GM23338 (cell line): ENCODE results near the gene TEX26. TPM values are rescaled to one million over a fixed set of nuclear protein-coding genes. Genes with fewer than 3 reads are reported as not detected.

ENCODE experiments used
- ATAC-seq: fragments of 200-7000 bp; cut with Tn5 transposase; 3 replicates; pipeline ENCODE4 v1.9.1; 2020
- DNase-seq: peaks from one replicate; pipeline ENCODE4 v3.0.0-alpha.2; 2015; ENCODE audit warnings: low spot score
- H2AFZ ChIP-seq: fragments of 200-600 bp; sonication (generic); 2 replicates; pipeline ENCODE4 v1.8.0; 2016; ENCODE audit warnings: antibody characterized with exemption, mild to moderate bottlenecking, moderate library complexity
- H3F3A ChIP-seq: fragments of 200-600 bp; sonication (generic); replicated peaks from 2 replicates; pipeline ENCODE4 v1.8.0; 2017; ENCODE audit warnings: antibody characterized with exemption, mixed run types, low read depth
- H3K27ac ChIP-seq: fragments of 200-600 bp; sonication (generic); 2 replicates; pipeline ENCODE4 v1.6.1; 2016; ENCODE audit warnings: low read depth
- H3K27me3 ChIP-seq: fragments of 200-600 bp; sonication (generic); 2 replicates; pipeline ENCODE4 v1.8.0; 2016; ENCODE audit warnings: mild to moderate bottlenecking, mixed run types, moderate library complexity; ENCODE audit not compliant: insufficient read depth
- H3K36me3 ChIP-seq: fragments of 200-600 bp; sonication (generic); 2 replicates; pipeline ENCODE4 v1.8.0; 2016; ENCODE audit warnings: mild to moderate bottlenecking; ENCODE audit not compliant: insufficient read depth
- H3K4me1 ChIP-seq: fragments of 200-600 bp; sonication (generic); 2 replicates; pipeline ENCODE4 v1.8.0; 2016; ENCODE audit warnings: mild to moderate bottlenecking, moderate library complexity; ENCODE audit not compliant: insufficient read depth
- H3K4me2 ChIP-seq: fragments of 200-600 bp; sonication (generic); 2 replicates; pipeline ENCODE4 v1.7.1; 2017; ENCODE audit warnings: mixed run types
- H3K4me3 ChIP-seq: fragments of 200-600 bp; sonication (generic); 2 replicates; pipeline ENCODE4 v1.6.1; 2016; ENCODE audit warnings: mixed run types
- H3K79me2 ChIP-seq: fragments of 200-600 bp; sonication (generic); replicated peaks from 2 replicates; pipeline ENCODE4 v1.8.0; 2017; ENCODE audit warnings: mild to moderate bottlenecking; ENCODE audit not compliant: insufficient read depth
- H3K9me2 ChIP-seq: fragments of 200-600 bp; sonication (generic); 2 replicates; pipeline ENCODE4 v1.8.0; 2017; ENCODE audit not compliant: insufficient read depth
- H4K20me1 ChIP-seq: fragments of 200-600 bp; sonication (generic); replicated peaks from 2 replicates; pipeline ENCODE4 v1.8.0; 2017; ENCODE audit warnings: mild to moderate bottlenecking; ENCODE audit not compliant: insufficient read depth
- H3K27ac Mint-ChIP-seq: 2 replicates; pipeline ENCODE4 v1.8.0; 2020; ENCODE audit warnings: inconsistent platforms, mild to moderate bottlenecking, moderate library complexity, mixed read lengths
- H3K27me3 Mint-ChIP-seq: 3 replicates; pipeline ENCODE4 v1.8.0; 2022; ENCODE audit warnings: low read depth, mild to moderate bottlenecking, moderate library complexity, mixed read lengths, inconsistent platforms; ENCODE audit not compliant: insufficient read depth, poor library complexity
- H3K36me3 Mint-ChIP-seq: 3 replicates; pipeline ENCODE4 v1.8.0; 2021; ENCODE audit warnings: low read depth, mild to moderate bottlenecking, inconsistent platforms, moderate library complexity, mixed read lengths
- H3K4me1 Mint-ChIP-seq: 3 replicates; pipeline ENCODE4 v1.8.0; 2020; ENCODE audit warnings: mild to moderate bottlenecking, inconsistent platforms, mixed read lengths
- H3K4me3 Mint-ChIP-seq: 3 replicates; pipeline ENCODE4 v1.8.0; 2021; ENCODE audit warnings: moderate library complexity, mild to moderate bottlenecking, inconsistent platforms, mixed read lengths
- H3K9me3 Mint-ChIP-seq: 3 replicates; pipeline ENCODE4 v1.8.0; 2020; ENCODE audit warnings: moderate library complexity, mild to moderate bottlenecking, inconsistent platforms, mixed read lengths
- CREB1 ChIP-seq: fragments of 250-450 bp; sonication (Bioruptor Pico); IDR thresholded peaks from 2 replicates; pipeline ENCODE4 v1.5.0; 2020; ENCODE audit warnings: low read depth, mild to moderate bottlenecking, moderate library complexity
- JUNB ChIP-seq: IDR thresholded peaks from one replicate; pipeline ENCODE4 v1.6.1; 2016; ENCODE audit warnings: antibody characterized with exemption; ENCODE audit not compliant: unreplicated experiment
- NANOG ChIP-seq: IDR thresholded peaks from 2 replicates; pipeline ENCODE4 v1.6.1; 2016; ENCODE audit warnings: antibody characterized with exemption, borderline replicate concordance
- POLR2AphosphoS5 ChIP-seq: IDR thresholded peaks from 2 replicates; pipeline ENCODE4 v1.6.1; 2016; ENCODE audit warnings: antibody characterized with exemption, low read depth
- STAT1 ChIP-seq: IDR thresholded peaks from one replicate; pipeline ENCODE4 v1.6.1; 2016; ENCODE audit warnings: antibody characterized with exemption; ENCODE audit not compliant: unreplicated experiment
- ZNF114 ChIP-seq: fragments of 250-450 bp; sonication (Bioruptor Pico); IDR thresholded peaks from 2 replicates; pipeline ENCODE4 v1.5.0; 2020; ENCODE audit warnings: mild to moderate bottlenecking, moderate library complexity
- ZNF331 ChIP-seq: fragments of 250-450 bp; sonication (Bioruptor Pico); IDR thresholded peaks from 2 replicates; pipeline ENCODE4 v1.5.0; 2020; ENCODE audit warnings: low read depth, mild to moderate bottlenecking, moderate library complexity
- polyA plus RNA-seq: library from polyadenylated mRNA; unstranded; fragments of >200 nt; fragmentation: Nextera tagmentation; extraction: Ambion mirVana; gene quantifications from 2 replicates; pipeline ENCODE4 v1.2.1, GENCODE V29; 2016
- total RNA-seq: library from RNA; depleted of rRNA; stranded (reverse); fragments of >200 nt; shearing (Covaris generic); gene quantifications from 2 replicates; pipeline ENCODE4 v1.2.3, GENCODE V29; 2014
- TF ChIP-seq, protein P1 (sequence below), 2 experiments: fragments of 200-600 bp in 1 of 2; sonication (generic) in 1 of 2; conservative IDR thresholded peaks; 2 replicates each; pipeline versions ENCODE4 v1.5.1 to v1.6.1; 2016 to 2017; ENCODE audit warnings: antibody characterized with exemption in 2 of 2, low read depth in 2 of 2, mild to moderate bottlenecking in 2 of 2, moderate library complexity in 1 of 2
- TF ChIP-seq, protein P2 (sequence below): IDR thresholded peaks from 2 replicates; pipeline ENCODE4 v1.6.1; 2016; ENCODE audit warnings: antibody characterized with exemption
- TF ChIP-seq, protein P3 (sequence below): IDR thresholded peaks from one replicate; pipeline ENCODE4 v1.6.1; 2018; ENCODE audit warnings: antibody characterized with exemption; ENCODE audit not compliant: unreplicated experiment

The TEX26 gene
- total and polyA plus RNA-seq, 2 experiments from 2014 or later = not detected

DNA sequence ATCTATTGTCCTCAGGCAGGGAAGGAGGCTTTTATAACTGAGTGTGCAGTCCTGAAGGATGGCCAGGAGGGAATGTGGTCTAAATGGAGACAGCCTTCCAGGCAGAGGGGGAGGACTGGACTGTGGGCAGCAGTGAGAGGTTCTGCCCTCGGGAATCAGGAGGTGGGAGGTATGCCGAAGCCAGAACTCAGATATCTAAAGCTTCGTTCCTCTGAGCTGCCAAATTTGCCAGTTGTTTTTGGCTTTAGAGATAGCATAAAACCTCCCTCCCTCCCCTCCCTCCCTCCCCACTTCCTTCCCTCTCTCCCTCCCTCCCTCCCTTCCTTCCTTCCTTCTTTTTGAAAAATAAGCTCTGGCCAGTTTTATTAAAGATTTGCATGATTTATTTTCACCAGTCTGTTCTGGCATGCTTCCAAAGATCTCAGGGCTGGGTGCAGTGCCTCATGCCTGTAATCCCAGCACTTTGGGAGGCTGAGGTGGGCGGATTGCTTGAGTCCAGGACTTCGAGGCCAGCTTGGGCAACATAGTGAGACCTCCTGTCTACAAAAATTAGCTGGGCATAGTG, 24.0 kb upstream of the TEX26 start:
- no peak overlapping the region for H3K4me3 Mint-ChIP-seq
- peaks cover 30% of the 10 kb centered on the region for H3K27me3 Mint-ChIP-seq
- Histone ChIP-seq H3K4me3 (no peak overlapping the region), H3F3A (no peaks in the 10 kb centered on the region), H3K27me3 (peaks cover 49% of the 10 kb centered on the region), H3K4me2 (no peak overlapping the region), H3K4me1 (no peaks in the 10 kb centered on the region), H3K79me2 (no peaks in the 10 kb centered on the region), H4K20me1 (no peaks in the 10 kb centered on the region), H3K36me3 (no peaks in the 10 kb centered on the region), H3K27ac (no peak overlapping the region), H3K9me2 (0 out of 2 replicates have a peak, but pooled peaks cover 4% of the 10 kb centered on the region), H2AFZ (no peak overlapping the region)
- H3K4me1 Mint-ChIP-seq = peaks cover 7% of the 10 kb centered on the region
- no peak for ATAC-seq
- no peak overlapping the region for H3K27ac Mint-ChIP-seq
- TF ChIP-seq JUNB (no peak), CREB1 (CRISPR knock-in tag) (no peak)
- TF ChIP-seq, protein P1, sequence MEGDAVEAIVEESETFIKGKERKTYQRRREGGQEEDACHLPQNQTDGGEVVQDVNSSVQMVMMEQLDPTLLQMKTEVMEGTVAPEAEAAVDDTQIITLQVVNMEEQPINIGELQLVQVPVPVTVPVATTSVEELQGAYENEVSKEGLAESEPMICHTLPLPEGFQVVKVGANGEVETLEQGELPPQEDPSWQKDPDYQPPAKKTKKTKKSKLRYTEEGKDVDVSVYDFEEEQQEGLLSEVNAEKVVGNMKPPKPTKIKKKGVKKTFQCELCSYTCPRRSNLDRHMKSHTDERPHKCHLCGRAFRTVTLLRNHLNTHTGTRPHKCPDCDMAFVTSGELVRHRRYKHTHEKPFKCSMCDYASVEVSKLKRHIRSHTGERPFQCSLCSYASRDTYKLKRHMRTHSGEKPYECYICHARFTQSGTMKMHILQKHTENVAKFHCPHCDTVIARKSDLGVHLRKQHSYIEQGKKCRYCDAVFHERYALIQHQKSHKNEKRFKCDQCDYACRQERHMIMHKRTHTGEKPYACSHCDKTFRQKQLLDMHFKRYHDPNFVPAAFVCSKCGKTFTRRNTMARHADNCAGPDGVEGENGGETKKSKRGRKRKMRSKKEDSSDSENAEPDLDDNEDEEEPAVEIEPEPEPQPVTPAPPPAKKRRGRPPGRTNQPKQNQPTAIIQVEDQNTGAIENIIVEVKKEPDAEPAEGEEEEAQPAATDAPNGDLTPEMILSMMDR (conservative IDR thresholded peaks at IDR 0.05; ENCODE audit: low read depth in 2 of 2) = no peak
- no peaks in the 10 kb centered on the region for H3K36me3 Mint-ChIP-seq
- no peaks in the 10 kb centered on the region for H3K9me3 Mint-ChIP-seq
- DNase-seq = no peak

DNA sequence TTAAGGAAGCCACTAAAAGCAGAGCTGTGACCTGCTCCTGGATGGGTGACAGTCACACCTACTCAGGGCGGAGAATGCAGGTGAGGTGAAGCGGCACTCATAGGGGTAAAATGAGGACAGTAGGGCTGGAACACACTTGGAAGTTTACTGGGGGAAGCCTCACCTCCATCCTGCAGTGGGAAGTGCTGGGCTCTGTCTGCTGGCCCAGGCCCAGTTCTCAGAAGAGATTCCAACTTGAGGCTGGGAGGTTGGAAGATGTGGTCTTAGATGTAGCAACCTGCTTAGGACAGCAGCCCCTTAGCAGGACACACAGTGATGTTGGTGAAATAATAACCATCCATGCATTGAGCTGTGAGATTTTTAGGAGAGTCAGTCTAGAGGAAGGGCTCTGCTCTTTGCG, 21.8 kb upstream of the TEX26 start:
- Histone ChIP-seq H3K4me3 (no peak overlapping the region), H3K4me1 (no peaks in the 10 kb centered on the region), H3K36me3 (no peaks in the 10 kb centered on the region), H3K27ac (no peak overlapping the region), H3K79me2 (no peaks in the 10 kb centered on the region), H4K20me1 (no peaks in the 10 kb centered on the region), H3K9me2 (no peaks in the 10 kb centered on the region), H3K4me2 (no peak overlapping the region), H3K27me3 (peaks cover 27% of the 10 kb centered on the region), H3F3A (no peaks in the 10 kb centered on the region), H2AFZ (no peak overlapping the region)
- Mint-ChIP-seq H3K27ac (no peak overlapping the region), H3K9me3 (no peaks in the 10 kb centered on the region), H3K27me3 (peaks cover 15% of the 10 kb centered on the region), H3K36me3 (no peaks in the 10 kb centered on the region), H3K4me3 (no peak overlapping the region), H3K4me1 (peaks cover 9% of the 10 kb centered on the region)
- TF ChIP-seq, protein P2, sequence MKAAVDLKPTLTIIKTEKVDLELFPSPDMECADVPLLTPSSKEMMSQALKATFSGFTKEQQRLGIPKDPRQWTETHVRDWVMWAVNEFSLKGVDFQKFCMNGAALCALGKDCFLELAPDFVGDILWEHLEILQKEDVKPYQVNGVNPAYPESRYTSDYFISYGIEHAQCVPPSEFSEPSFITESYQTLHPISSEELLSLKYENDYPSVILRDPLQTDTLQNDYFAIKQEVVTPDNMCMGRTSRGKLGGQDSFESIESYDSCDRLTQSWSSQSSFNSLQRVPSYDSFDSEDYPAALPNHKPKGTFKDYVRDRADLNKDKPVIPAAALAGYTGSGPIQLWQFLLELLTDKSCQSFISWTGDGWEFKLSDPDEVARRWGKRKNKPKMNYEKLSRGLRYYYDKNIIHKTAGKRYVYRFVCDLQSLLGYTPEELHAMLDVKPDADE = no peak
- TF ChIP-seq NANOG (no peak), STAT1 (no peak), POLR2AphosphoS5 (no peak), ZNF114 (CRISPR knock-in tag) (no peak), ZNF331 (CRISPR knock-in tag) (no peak)
- TF ChIP-seq, protein P1 (conservative IDR thresholded peaks at IDR 0.05; ENCODE audit: low read depth in 2 of 2) = no peak
- TF ChIP-seq, protein P3, sequence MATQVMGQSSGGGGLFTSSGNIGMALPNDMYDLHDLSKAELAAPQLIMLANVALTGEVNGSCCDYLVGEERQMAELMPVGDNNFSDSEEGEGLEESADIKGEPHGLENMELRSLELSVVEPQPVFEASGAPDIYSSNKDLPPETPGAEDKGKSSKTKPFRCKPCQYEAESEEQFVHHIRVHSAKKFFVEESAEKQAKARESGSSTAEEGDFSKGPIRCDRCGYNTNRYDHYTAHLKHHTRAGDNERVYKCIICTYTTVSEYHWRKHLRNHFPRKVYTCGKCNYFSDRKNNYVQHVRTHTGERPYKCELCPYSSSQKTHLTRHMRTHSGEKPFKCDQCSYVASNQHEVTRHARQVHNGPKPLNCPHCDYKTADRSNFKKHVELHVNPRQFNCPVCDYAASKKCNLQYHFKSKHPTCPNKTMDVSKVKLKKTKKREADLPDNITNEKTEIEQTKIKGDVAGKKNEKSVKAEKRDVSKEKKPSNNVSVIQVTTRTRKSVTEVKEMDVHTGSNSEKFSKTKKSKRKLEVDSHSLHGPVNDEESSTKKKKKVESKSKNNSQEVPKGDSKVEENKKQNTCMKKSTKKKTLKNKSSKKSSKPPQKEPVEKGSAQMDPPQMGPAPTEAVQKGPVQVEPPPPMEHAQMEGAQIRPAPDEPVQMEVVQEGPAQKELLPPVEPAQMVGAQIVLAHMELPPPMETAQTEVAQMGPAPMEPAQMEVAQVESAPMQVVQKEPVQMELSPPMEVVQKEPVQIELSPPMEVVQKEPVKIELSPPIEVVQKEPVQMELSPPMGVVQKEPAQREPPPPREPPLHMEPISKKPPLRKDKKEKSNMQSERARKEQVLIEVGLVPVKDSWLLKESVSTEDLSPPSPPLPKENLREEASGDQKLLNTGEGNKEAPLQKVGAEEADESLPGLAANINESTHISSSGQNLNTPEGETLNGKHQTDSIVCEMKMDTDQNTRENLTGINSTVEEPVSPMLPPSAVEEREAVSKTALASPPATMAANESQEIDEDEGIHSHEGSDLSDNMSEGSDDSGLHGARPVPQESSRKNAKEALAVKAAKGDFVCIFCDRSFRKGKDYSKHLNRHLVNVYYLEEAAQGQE = no peak
- ATAC-seq (no peak), DNase-seq (no peak)
